Activated T-helper 17 cell treated with anti-CD3 and anti-CD28 coated beads, Interleukin-2, amount 50 U/mL, for 72 hours (primary cell): ENCODE results near the gene EHBP1. TPM values are rescaled to one million over a fixed set of nuclear protein-coding genes. Genes with fewer than 3 reads are reported as not detected.
A peak's percentile ranks its signal among the peaks of the same experiment; 100 is the strongest.

Experiments used
- ATAC-seq: fragments of 150-1000 bp; cut with Tn5 transposase; replicated peaks from 2 replicates; pipeline ENCODE4 v1.10.0; 2021; ENCODE audit warnings: mild to moderate bottlenecking, moderate library complexity
- H3K27ac Mint-ChIP-seq: one replicate; pipeline ENCODE4 v1.8.0; 2022; ENCODE audit warnings: mixed read lengths
- H3K27me3 Mint-ChIP-seq: one replicate; pipeline ENCODE4 v1.8.0; 2022; ENCODE audit warnings: mixed read lengths
- H3K36me3 Mint-ChIP-seq: one replicate; pipeline ENCODE4 v1.8.0; 2022; ENCODE audit warnings: low read depth, mild to moderate bottlenecking, mixed read lengths
- H3K4me1 Mint-ChIP-seq: one replicate; pipeline ENCODE4 v1.8.0; 2022; ENCODE audit warnings: mixed read lengths
- H3K4me3 Mint-ChIP-seq: one replicate; pipeline ENCODE4 v1.8.0; 2022; ENCODE audit warnings: mild to moderate bottlenecking, mixed read lengths
- H3K9me3 Mint-ChIP-seq: one replicate; pipeline ENCODE4 v1.8.0; 2022; ENCODE audit warnings: mixed read lengths
- total RNA-seq, 2 donors: library from RNA; stranded (reverse); gene quantifications; one replicate each; pipeline ENCODE4 v1.2.3, GENCODE V29; 2022

EHBP1 gene
- total RNA-seq, 2 donors from 2014 or later, result 21.5 to 22.0 TPM

- Mint-ChIP-seq H3K27ac (no peak overlapping the region), H3K27me3 (peaks cover 18% of the 10 kb centered on the region), H3K9me3 (no peaks in the 10 kb centered on the region), H3K4me1 (no peaks in the 10 kb centered on the region), H3K36me3 (peaks cover 31% of the 10 kb centered on the region), H3K4me3 (no peak overlapping the region)
- ATAC-seq, result no peak
Measured at GRCh38 chr2:63041592-63041991, 336.1 kb downstream of the EHBP1 start.

DNA sequence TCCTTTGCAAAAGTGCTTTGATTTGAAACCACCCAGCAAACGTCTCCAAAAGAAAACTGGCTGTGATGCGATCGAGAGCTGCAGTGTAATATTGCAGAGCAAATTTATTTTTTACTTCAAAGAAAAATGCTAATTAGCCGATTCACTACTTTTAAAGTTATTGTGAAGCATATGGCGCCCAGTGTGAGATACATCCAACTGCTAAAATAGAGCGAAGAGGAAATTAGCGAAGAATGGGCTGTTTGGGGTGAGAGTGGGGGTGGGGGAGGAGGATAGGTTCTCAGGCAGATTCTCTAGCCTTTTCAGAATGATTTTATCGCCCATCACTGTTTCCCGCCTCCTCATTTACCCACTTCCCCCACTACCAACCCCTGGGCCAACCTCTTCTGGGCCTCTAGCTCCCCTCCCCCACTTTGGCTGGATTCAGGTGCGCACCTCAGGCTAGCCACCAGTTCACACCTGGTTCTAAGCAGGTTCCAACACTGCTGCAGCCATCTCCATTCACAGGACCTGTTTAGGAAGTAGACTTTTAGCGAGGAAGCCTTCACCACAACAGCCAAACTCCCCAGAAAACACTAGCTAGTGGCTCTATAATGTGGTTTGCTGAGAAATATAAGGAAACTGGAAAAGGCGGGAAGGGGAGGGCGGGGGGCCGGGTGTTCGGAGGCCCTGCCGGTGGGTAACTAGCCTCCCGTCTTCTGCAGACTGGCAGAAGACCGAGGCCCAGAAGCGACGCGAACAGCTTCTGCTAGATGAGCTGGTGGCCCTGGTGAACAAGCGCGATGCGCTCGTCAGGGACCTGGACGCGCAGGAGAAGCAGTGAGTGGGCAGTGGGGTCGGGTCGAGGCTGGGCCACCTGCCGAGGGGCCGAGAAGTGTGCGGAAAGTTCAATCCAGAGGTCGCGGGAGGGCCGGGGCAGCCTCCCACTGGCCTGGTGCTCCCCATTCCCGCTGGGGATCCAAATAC, 339.1 kb downstream of the EHBP1 start:
- no peak overlapping the region for H3K4me3 Mint-ChIP-seq
- peaks cover 36% of the 10 kb centered on the region for H3K27me3 Mint-ChIP-seq
- no peaks in the 10 kb centered on the region for H3K9me3 Mint-ChIP-seq
- H3K4me1 Mint-ChIP-seq, result peaks cover 11% of the 10 kb centered on the region
- ATAC-seq, result no peak
- H3K27ac Mint-ChIP-seq, result no peak overlapping the region
- peaks cover 45% of the 10 kb centered on the region for H3K36me3 Mint-ChIP-seq

DNA sequence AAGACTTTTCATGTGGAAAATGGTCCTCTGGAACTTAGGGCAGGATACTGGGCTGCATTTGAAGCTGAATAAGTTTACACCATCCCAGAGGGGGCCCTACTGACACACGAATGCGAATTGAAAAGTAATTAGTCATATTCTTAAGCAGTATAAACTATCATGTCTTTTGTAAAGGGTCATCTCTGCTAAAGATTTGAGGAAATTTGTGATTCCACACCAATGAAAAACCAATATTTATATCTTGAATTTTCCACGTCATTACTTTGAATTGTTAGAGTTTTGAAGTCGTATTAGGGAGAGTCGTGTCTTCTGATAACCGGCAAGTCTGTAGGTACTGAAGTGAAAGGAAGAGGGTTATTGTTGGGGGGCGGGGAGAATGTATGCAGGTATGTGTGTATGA, 341.0 kb downstream of the EHBP1 start:
- ATAC-seq, result no peak
- peaks cover 15% of the 10 kb centered on the region for H3K4me1 Mint-ChIP-seq
- H3K4me3 Mint-ChIP-seq, result peak overlapping the region; percentile 17
- H3K27ac Mint-ChIP-seq, result no peak overlapping the region
- peaks cover 45% of the 10 kb centered on the region for H3K36me3 Mint-ChIP-seq
- peaks cover 46% of the 10 kb centered on the region for H3K27me3 Mint-ChIP-seq
- H3K9me3 Mint-ChIP-seq, result no peaks in the 10 kb centered on the region

GRCh38 chr2:63046961-63047320, 341.4 kb downstream of the EHBP1 start:
- Mint-ChIP-seq H3K27me3 (peaks cover 46% of the 10 kb centered on the region), H3K4me1 (peaks cover 15% of the 10 kb centered on the region), H3K4me3 (peak overlapping the region; percentile 17), H3K27ac (no peak overlapping the region), H3K36me3 (peaks cover 45% of the 10 kb centered on the region), H3K9me3 (no peaks in the 10 kb centered on the region)
- ATAC-seq, result no peak

GRCh38 chr2:63047321-63048279, 342.1 kb downstream of the EHBP1 start:
- Mint-ChIP-seq H3K27me3 (peaks cover 52% of the 10 kb centered on the region), H3K36me3 (peaks cover 45% of the 10 kb centered on the region), H3K9me3 (no peaks in the 10 kb centered on the region), H3K27ac (no peak overlapping the region), H3K4me1 (peaks cover 15% of the 10 kb centered on the region), H3K4me3 (peak overlapping the region; percentile 87)
- no peak for ATAC-seq

GRCh38 chr2:63048367-63049171, 343.1 kb downstream of the EHBP1 start:
- Mint-ChIP-seq H3K9me3 (no peaks in the 10 kb centered on the region), H3K27me3 (peaks cover 59% of the 10 kb centered on the region), H3K27ac (no peak overlapping the region), H3K4me3 (peak overlapping the region; percentile 87), H3K4me1 (peaks cover 15% of the 10 kb centered on the region), H3K36me3 (peaks cover 43% of the 10 kb centered on the region)
- ATAC-seq, result no peak

DNA sequence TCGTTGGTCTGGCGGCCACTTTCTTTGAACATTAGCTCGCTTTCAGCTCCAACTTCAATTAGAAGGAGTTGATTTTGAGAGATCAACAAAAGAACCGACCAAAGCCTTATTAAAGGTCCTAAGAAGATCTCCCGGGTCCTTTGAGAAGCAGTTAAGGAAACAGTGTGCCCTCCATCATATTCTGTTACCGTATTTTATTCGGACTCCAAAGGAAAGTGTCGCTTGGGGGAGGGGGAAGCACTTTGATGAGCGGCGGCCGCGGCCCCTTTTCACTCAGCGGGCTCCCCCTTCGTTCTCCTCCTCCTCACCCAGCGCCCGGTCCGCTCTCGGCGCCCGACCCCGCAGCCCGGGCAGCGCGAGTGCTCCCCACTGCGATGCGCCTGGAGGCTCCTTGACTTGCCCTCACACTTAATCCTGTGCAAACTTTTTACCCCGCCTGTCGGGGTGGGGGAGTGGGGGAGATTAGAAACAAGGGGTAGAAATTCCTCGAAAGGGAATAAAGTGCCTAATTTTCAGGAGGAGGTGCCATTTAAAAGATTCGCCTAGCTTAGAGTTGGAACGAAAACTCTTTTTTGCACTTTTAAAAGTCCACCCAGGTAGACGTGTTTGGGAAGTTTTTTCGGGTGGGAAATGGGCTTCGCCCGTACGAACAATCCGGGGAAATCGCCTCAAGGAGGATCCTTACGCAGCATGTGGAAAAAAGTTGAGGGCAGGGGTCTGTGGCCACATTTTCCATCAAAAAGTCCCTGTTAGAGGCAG, 343.9 kb downstream of the EHBP1 start:
- ATAC-seq, result no peak
- Mint-ChIP-seq H3K4me3 (peak overlapping the region; percentile 87), H3K27ac (no peak overlapping the region), H3K9me3 (no peaks in the 10 kb centered on the region), H3K27me3 (peaks cover 60% of the 10 kb centered on the region), H3K36me3 (peaks cover 39% of the 10 kb centered on the region), H3K4me1 (peaks cover 17% of the 10 kb centered on the region)

- Mint-ChIP-seq H3K4me3 (peak overlapping the region; percentile 87), H3K27ac (no peak overlapping the region), H3K36me3 (peaks cover 35% of the 10 kb centered on the region), H3K27me3 (peaks cover 66% of the 10 kb centered on the region), H3K4me1 (peaks cover 21% of the 10 kb centered on the region), H3K9me3 (no peaks in the 10 kb centered on the region)
- ATAC-seq, result peak; percentile 37
Measured at GRCh38 chr2:63049970-63050333, 344.4 kb downstream of the EHBP1 start.

GRCh38 chr2:63050334-63051041, 345.0 kb downstream of the EHBP1 start, which contains the start of gene OTX1:
Gene OTX1 (plus strand): TSS chr2:63050830. CDS start chr2:63052991, 2,161 bp downstream.
- Mint-ChIP-seq H3K4me3 (peak within 1 kb of the TSS; percentile 87), H3K4me1 (peaks cover 21% of the 10 kb centered on the region), H3K36me3 (peaks cover 30% of the 10 kb centered on the region), H3K27me3 (peaks cover 68% of the 10 kb centered on the region), H3K9me3 (no peaks in the 10 kb centered on the region), H3K27ac (no peak within 1 kb of the TSS)
- ATAC-seq, result peak; percentile 71

- H3K4me3 Mint-ChIP-seq, result peak overlapping the region; percentile 73
- H3K27ac Mint-ChIP-seq, result no peak overlapping the region
- no peak for ATAC-seq
- peaks cover 23% of the 10 kb centered on the region for H3K4me1 Mint-ChIP-seq
- H3K36me3 Mint-ChIP-seq, result peaks cover 23% of the 10 kb centered on the region
- peaks cover 68% of the 10 kb centered on the region for H3K27me3 Mint-ChIP-seq
- H3K9me3 Mint-ChIP-seq, result no peaks in the 10 kb centered on the region
Measured at GRCh38 chr2:63051042-63051794, 345.7 kb downstream of the EHBP1 start.

GRCh38 chr2:63051795-63052333, 346.4 kb downstream of the EHBP1 start:
- H3K27me3 Mint-ChIP-seq, result peaks cover 68% of the 10 kb centered on the region
- no peak overlapping the region for H3K27ac Mint-ChIP-seq
- no peak for ATAC-seq
- H3K9me3 Mint-ChIP-seq, result no peaks in the 10 kb centered on the region
- peaks cover 16% of the 10 kb centered on the region for H3K36me3 Mint-ChIP-seq
- H3K4me3 Mint-ChIP-seq, result peak overlapping the region; percentile 73
- H3K4me1 Mint-ChIP-seq, result peaks cover 27% of the 10 kb centered on the region

GRCh38 chr2:63052411-63053080, 347.0 kb downstream of the EHBP1 start:
- no peak overlapping the region for H3K27ac Mint-ChIP-seq
- peaks cover 11% of the 10 kb centered on the region for H3K36me3 Mint-ChIP-seq
- H3K4me3 Mint-ChIP-seq, result peak overlapping the region; percentile 30
- peaks cover 33% of the 10 kb centered on the region for H3K4me1 Mint-ChIP-seq
- no peak for ATAC-seq
- H3K9me3 Mint-ChIP-seq, result no peaks in the 10 kb centered on the region
- H3K27me3 Mint-ChIP-seq, result peaks cover 71% of the 10 kb centered on the region
